T-helper 2 cell treated with Interferon-gamma antibody and Interleukin-4, amounts not matched to agents 5 μg/mL and 100 μg/mL, for 36 hours (primary cell): ENCODE results near the gene MIDN.

ENCODE experiments used
- DNase-seq: peaks from one replicate; pipeline ENCODE4 v3.0.0; 2021; ENCODE audit warnings: low spot score
- H3K27ac Mint-ChIP-seq: one replicate; pipeline ENCODE4 v1.8.0; 2021; ENCODE audit warnings: mild to moderate bottlenecking, mixed read lengths
- H3K27me3 Mint-ChIP-seq: one replicate; pipeline ENCODE4 v1.8.0; 2021; ENCODE audit warnings: low read depth, mixed read lengths
- H3K36me3 Mint-ChIP-seq: one replicate; pipeline ENCODE4 v1.8.0; 2021; ENCODE audit warnings: low read depth, mixed read lengths
- H3K4me1 Mint-ChIP-seq: one replicate; pipeline ENCODE4 v1.8.0; 2021; ENCODE audit warnings: low read depth, mixed read lengths
- H3K4me3 Mint-ChIP-seq: one replicate; pipeline ENCODE4 v1.8.0; 2022; ENCODE audit warnings: mild to moderate bottlenecking, moderate library complexity, mixed read lengths
- H3K9me3 Mint-ChIP-seq: one replicate; pipeline ENCODE4 v1.8.0; 2021; ENCODE audit warnings: mixed read lengths

The MIDN gene

DNA sequence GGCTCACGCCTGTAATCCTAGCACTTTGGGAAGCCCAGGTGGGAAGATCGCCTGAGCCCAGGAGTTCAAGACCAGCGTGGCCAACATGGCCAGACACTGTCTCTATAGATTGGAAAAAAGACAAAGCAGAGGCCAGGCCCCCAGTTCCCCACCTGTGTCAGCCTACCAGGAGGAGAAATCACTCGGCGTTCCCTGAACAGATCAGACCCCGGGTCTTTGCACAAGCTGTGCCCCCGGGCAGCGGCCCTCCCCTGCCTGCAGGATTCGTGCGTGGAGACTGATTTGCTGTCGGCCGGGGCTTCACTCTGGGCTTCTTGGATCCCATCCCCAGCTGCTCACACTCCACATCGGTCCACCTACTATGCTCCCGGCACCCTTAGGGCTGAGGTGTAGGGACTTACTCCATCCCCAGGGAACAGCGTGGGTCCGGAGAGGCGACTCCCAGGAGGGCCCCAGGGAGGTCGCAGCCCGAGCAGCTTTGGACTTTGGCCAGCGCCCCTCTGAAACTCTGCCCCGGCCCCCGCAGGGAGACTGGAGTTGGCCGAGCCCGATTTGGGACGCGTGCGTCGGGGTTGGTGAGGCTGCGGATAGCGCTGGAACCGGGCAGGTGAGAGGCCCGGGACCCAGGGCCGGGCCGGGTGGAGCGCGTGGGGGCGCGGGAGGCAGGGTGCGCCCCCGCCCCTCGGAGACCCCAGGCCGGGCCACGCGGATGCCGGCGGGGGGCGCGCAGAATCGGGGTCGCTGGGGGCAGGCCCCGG lies 36.8 kb downstream of the MIDN start:
- no peak for DNase-seq
- Mint-ChIP-seq H3K27me3 (peaks cover 23% of the 10 kb centered on the region), H3K36me3 (peaks cover 2% of the 10 kb centered on the region), H3K4me3 (peak overlapping the region; percentile 6), H3K9me3 (no peaks in the 10 kb centered on the region), H3K27ac (no peak overlapping the region), H3K4me1 (peaks cover 2% of the 10 kb centered on the region)

DNA sequence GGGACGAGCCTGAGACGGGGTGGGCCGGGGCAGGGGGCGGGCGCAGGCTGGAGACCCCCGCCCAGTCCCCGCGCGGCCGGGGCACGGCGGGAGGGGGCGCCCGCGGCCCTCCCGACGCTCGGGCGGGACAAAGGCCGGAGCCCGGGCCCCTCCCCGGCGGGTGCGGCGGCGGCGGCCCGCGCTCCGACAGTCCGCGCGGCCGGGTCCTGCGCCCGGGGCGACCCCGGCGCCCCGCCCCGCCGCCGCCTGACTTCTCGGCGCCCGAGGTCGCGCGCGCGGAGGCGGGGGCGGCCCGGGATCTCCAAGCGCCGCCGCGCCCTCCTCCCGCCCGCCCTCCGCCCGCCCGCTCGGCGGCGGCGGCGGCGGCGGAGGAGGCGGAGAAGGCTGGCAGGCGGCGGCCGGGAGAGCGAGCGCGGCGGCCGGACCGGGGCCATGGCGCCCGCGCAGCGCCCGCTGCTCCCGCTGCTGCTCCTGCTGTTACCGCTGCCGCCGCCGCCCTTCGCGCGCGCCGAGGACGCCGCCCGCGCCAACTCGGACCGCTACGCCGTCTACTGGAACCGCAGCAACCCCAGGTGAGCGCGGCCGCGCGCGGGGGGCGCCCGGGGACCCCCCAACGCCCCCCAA lies 37.5 kb downstream of the MIDN start, which contains the start of gene EFNA2:
EFNA2 (plus strand) TSS at position 137 of the 624 bp plus-strand sequence; CDS start at position 433, 296 bp downstream.
- H3K27ac Mint-ChIP-seq: peak within 1 kb of the TSS; percentile 6
- peak within 1 kb of the TSS; percentile 6 for H3K4me3 Mint-ChIP-seq
- peaks cover 23% of the 10 kb centered on the region for H3K27me3 Mint-ChIP-seq
- DNase-seq: no peak
- H3K36me3 Mint-ChIP-seq: no peaks in the 10 kb centered on the region
- no peaks in the 10 kb centered on the region for H3K9me3 Mint-ChIP-seq
- H3K4me1 Mint-ChIP-seq: peaks cover 2% of the 10 kb centered on the region

GRCh38 chr19:1286487-1287353 lies 38.3 kb downstream of the MIDN start:
- H3K4me3 Mint-ChIP-seq: no peak overlapping the region
- no peaks in the 10 kb centered on the region for H3K9me3 Mint-ChIP-seq
- H3K36me3 Mint-ChIP-seq: no peaks in the 10 kb centered on the region
- no peak for DNase-seq
- peaks cover 22% of the 10 kb centered on the region for H3K27me3 Mint-ChIP-seq
- H3K4me1 Mint-ChIP-seq: peaks cover under 1% of the 10 kb centered on the region
- H3K27ac Mint-ChIP-seq: no peak overlapping the region

- no peaks in the 10 kb centered on the region for H3K4me1 Mint-ChIP-seq
- no peak for DNase-seq
- peaks cover 22% of the 10 kb centered on the region for H3K27me3 Mint-ChIP-seq
- no peak overlapping the region for H3K27ac Mint-ChIP-seq
- H3K4me3 Mint-ChIP-seq: no peak overlapping the region
- H3K36me3 Mint-ChIP-seq: no peaks in the 10 kb centered on the region
- no peaks in the 10 kb centered on the region for H3K9me3 Mint-ChIP-seq
These were observed 39.2 kb downstream of the MIDN start for GRCh38 chr19:1287354-1288225.

- Mint-ChIP-seq H3K4me1 (no peaks in the 10 kb centered on the region), H3K4me3 (no peak overlapping the region), H3K27me3 (peaks cover 22% of the 10 kb centered on the region), H3K27ac (no peak overlapping the region), H3K36me3 (no peaks in the 10 kb centered on the region), H3K9me3 (no peaks in the 10 kb centered on the region)
- DNase-seq: no peak
These were observed 39.8 kb downstream of the MIDN start for GRCh38 chr19:1288226-1288612.

DNA sequence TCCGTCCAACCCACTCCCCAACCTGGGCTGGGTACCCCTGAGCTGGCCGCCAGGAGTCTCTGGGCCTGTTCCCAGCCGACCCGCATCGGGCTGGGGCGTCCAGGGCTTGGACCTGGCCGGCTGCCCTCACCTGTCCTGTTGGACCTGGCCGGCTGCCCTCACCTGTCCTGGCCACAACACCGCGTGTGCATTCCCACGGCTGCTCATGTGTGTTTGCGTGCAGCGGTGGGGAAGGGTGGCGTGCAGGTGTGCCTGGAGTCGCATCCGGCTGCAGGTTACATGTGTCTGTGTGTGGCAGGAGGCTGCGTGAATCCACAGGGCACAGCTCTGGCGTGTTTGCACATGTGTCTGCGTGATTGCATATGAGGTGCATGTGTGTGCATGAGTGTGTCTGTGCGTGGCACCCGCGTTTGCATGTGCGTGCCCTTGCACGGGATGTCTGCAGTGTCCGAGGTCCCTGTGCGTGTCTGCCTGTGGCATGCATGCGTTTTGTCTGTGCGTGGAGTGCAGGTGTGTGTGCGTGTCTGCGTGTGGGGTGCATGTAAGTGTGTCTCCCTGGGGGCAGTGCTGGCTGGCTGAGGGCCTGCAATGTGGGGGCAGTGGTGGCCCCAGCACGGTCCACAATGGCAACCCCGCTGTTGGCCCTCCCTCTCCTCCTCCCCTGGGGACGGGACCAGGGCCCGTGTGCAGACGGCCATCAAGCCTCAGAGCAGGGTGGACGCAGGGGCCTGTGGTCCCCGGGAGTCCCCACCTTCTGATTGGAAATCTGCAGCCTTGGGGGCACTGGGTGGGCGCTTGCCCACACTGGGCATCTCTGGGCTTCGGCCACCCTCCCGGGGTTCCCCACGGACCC lies 40.7 kb downstream of the MIDN start:
- Mint-ChIP-seq H3K4me3 (no peak overlapping the region), H3K36me3 (no peaks in the 10 kb centered on the region), H3K27me3 (peaks cover 19% of the 10 kb centered on the region), H3K9me3 (no peaks in the 10 kb centered on the region), H3K4me1 (no peaks in the 10 kb centered on the region), H3K27ac (no peak overlapping the region)
- DNase-seq: no peak

DNA sequence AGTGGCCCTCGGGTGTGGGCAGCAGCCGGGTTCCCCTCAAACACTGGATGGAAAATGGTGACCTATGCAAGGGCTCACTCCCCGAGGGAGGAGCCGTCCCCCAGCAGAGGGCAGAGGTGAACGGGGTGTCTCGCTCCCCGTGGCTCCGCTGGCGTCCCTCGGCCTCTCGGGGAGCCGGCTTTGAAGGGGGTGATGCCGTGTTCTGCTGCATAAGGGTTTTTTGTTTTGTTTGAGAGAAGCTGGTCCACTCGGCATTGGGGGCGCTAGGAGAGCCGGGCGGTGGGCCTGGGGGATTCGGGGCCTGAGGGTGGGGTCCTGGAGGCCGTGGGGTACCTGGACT lies 41.3 kb downstream of the MIDN start:
- no peak for DNase-seq
- Mint-ChIP-seq H3K27ac (no peak overlapping the region), H3K27me3 (peaks cover 16% of the 10 kb centered on the region), H3K4me3 (no peak overlapping the region), H3K4me1 (no peaks in the 10 kb centered on the region), H3K36me3 (no peaks in the 10 kb centered on the region), H3K9me3 (no peaks in the 10 kb centered on the region)

GRCh38 chr19:1290196-1290702 lies 41.9 kb downstream of the MIDN start:
- DNase-seq: no peak
- Mint-ChIP-seq H3K4me1 (no peaks in the 10 kb centered on the region), H3K27me3 (peaks cover 10% of the 10 kb centered on the region), H3K36me3 (no peaks in the 10 kb centered on the region), H3K4me3 (no peak overlapping the region), H3K27ac (no peak overlapping the region), H3K9me3 (no peaks in the 10 kb centered on the region)

DNA sequence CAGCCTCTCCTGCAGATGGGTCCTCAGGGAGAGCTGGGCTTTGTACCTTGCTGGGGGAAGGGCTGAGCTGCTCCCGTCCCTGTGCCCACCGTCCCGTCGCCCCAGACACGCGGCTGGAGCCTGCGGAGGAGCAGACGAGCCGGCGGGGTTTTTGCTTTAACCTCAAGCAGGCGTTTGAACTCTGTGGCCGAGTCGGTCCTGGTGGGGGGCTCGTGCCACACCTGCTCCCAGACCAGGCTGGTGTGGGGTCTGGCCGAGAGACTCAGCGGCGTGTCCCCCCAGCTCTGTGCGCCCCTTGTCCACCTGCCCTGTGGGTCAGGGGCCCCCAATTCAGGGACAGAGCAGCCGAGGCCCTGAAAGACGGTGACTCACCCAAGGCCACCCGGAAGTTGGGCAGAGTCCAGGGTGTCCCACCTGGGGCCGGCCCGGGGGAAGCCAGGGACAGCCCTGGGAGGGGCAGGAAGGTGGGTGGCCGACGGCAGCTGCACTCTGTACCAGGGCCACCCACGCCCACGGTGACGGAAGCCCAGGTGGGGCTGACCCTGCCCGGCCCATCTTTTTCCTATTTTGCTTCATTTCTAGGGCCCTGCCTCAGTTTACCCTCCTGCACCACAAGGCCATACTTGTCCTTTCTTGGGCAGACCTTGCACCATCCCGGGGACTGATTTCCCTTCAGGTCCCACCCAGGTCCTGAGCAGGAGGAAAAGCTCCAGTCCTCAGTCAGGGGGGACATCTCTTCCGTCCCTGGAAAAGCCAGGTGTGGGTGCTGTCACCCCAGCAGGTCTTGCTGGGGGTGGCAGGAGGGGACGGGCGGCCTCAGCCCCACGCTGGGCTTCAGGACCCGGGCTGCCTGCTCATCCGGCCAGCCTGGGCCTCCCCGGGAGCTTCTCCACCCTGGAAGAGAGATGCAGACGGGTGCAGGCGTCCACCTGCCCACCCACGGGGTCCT lies 42.6 kb downstream of the MIDN start:
- H3K27me3 Mint-ChIP-seq: peaks cover 9% of the 10 kb centered on the region
- DNase-seq: no peak
- no peak overlapping the region for H3K27ac Mint-ChIP-seq
- no peak overlapping the region for H3K4me3 Mint-ChIP-seq
- H3K4me1 Mint-ChIP-seq: no peaks in the 10 kb centered on the region
- no peaks in the 10 kb centered on the region for H3K36me3 Mint-ChIP-seq
- H3K9me3 Mint-ChIP-seq: no peaks in the 10 kb centered on the region

- Mint-ChIP-seq H3K27ac (no peak overlapping the region), H3K4me1 (no peaks in the 10 kb centered on the region), H3K36me3 (no peaks in the 10 kb centered on the region), H3K27me3 (peaks cover 4% of the 10 kb centered on the region), H3K9me3 (no peaks in the 10 kb centered on the region), H3K4me3 (no peak overlapping the region)
- DNase-seq: no peak
These were observed 43.5 kb downstream of the MIDN start for GRCh38 chr19:1291761-1292418.

DNA sequence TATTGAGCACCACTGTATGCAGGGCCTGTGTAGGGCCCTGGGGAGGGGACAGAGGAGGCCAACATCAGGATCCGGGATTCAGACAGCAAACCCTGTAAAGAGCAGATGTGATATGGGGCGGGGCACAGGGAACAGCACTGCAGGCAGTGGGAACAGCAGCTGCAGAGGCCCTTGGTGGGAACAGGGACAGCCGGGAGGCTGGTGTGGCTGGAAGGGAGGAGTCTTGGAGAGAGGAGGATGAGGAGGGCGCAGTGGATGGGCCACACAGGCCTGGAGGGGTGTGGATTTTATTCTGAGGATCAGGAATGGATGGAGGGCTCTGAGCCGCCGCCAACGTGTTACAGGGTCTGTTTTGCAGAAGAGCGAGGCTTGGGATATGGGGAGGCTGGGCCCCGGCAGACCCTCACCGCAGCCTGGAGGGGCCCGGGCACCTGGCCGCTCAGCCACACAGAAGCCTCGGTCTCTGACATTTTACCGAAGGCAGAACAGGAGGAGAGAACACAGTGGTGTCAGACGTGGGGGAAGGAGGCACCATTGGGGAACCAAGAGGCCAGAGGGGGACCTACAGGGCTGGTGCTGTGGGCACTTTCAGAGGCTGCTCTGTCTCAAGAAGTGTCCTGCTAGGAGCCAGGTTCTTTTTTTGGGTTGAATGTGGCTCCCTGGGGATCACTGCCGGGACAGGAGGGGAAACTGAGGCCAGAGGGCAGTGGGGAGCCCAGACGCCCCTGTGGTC lies 44.2 kb downstream of the MIDN start:
- H3K4me3 Mint-ChIP-seq: no peak overlapping the region
- no peaks in the 10 kb centered on the region for H3K4me1 Mint-ChIP-seq
- H3K27me3 Mint-ChIP-seq: peaks cover 4% of the 10 kb centered on the region
- DNase-seq: no peak
- H3K9me3 Mint-ChIP-seq: no peaks in the 10 kb centered on the region
- H3K36me3 Mint-ChIP-seq: no peaks in the 10 kb centered on the region
- no peak overlapping the region for H3K27ac Mint-ChIP-seq
